Keratinocyte (primary cell): Measurements from ENCODE around the gene PCDHB6. TPM values are rescaled to one million over a fixed set of nuclear protein-coding genes. Genes with fewer than 3 reads are reported as not detected.
"Not testable (repeated sequence)": the region's sequence is repeated elsewhere in the genome, so short reads cannot be mapped to it uniquely, and the experiment has no call there.

Experiments used
- DNase-seq: peaks from one replicate; pipeline ENCODE4 v3.0.0-alpha.2; 2011; ENCODE audit warnings: low read depth, missing footprints, low spot score
- FAIRE-seq: peaks from 2 replicates; lab custom pipeline; 2011; peaks lifted over from hg19 to GRCh38; lab: Jason Lieb, UNC
- H2AFZ ChIP-seq: 2 replicates; pipeline ENCODE4 v1.6.0; 2012; ENCODE audit warnings: low read length, control low read depth, inconsistent platforms; ENCODE audit not compliant: control insufficient read depth
- H3K27ac ChIP-seq: 2 replicates; pipeline ENCODE4 v1.5.1; 2011; ENCODE audit warnings: low read length; ENCODE audit not compliant: control insufficient read depth, insufficient read depth
- H3K27me3 ChIP-seq: 3 replicates; pipeline ENCODE4 v1.6.0; 2011; ENCODE audit warnings: low read length; ENCODE audit not compliant: control insufficient read depth, insufficient read depth; ENCODE audit errors: extremely low read depth
- H3K36me3 ChIP-seq, 2 experiments: 2 replicates in 1 of 2; 3 replicates in 1 of 2; pipeline ENCODE4 v1.5.1; 2011; ENCODE audit warnings: low read length in 2 of 2, mild to moderate bottlenecking in 1 of 2; ENCODE audit not compliant: control insufficient read depth in 2 of 2, insufficient read depth in 2 of 2; ENCODE audit errors: extremely low read depth in 1 of 2
- H3K4me1 ChIP-seq: 3 replicates; pipeline ENCODE4 v1.5.1; 2011; ENCODE audit warnings: low read length; ENCODE audit not compliant: control insufficient read depth, insufficient read depth; ENCODE audit errors: extremely low read depth
- H3K4me2 ChIP-seq: 3 replicates; pipeline ENCODE4 v1.6.0; 2011; ENCODE audit warnings: low read depth, low read length; ENCODE audit not compliant: control insufficient read depth, insufficient read depth; ENCODE audit errors: extremely low read depth
- H3K4me3 ChIP-seq, 3 experiments: fragments of 200-600 bp in 1 of 3; sonication (generic) in 1 of 3; 2 replicates in 2 of 3; 3 replicates in 1 of 3; pipeline ENCODE4 v1.5.1; 2011 to 2016; ENCODE audit warnings: low read length in 3 of 3, mild to moderate bottlenecking in 3 of 3, control low read depth in 2 of 3, inconsistent platforms in 1 of 3, low read depth in 1 of 3, mixed read lengths in 1 of 3, mixed run types in 1 of 3, moderate library complexity in 1 of 3; ENCODE audit not compliant: control insufficient read depth in 2 of 3, insufficient read depth in 2 of 3; ENCODE audit errors: extremely low read depth in 1 of 3
- H3K79me2 ChIP-seq: 2 replicates; pipeline ENCODE4 v1.6.0; 2012; ENCODE audit warnings: low read length; ENCODE audit not compliant: control insufficient read depth, insufficient read depth
- H3K9ac ChIP-seq: 3 replicates; pipeline ENCODE4 v1.6.0; 2011; ENCODE audit warnings: low read length; ENCODE audit not compliant: control insufficient read depth, insufficient read depth; ENCODE audit errors: extremely low read depth
- H3K9me1 ChIP-seq: 3 replicates; pipeline ENCODE4 v1.6.0; 2011; ENCODE audit warnings: low read length; ENCODE audit not compliant: control insufficient read depth, insufficient read depth; ENCODE audit errors: extremely low read depth
- H3K9me3 ChIP-seq: 2 replicates; pipeline ENCODE4 v1.5.1; 2012; ENCODE audit warnings: low read depth, low read length; ENCODE audit not compliant: control insufficient read depth
- H4K20me1 ChIP-seq: 3 replicates; pipeline ENCODE4 v1.6.0; 2011; ENCODE audit warnings: low read length; ENCODE audit not compliant: control insufficient read depth, insufficient read depth; ENCODE audit errors: extremely low read depth
- EZH2 ChIP-seq: IDR thresholded peaks from one replicate; pipeline ENCODE4 v1.6.1; 2012; ENCODE audit warnings: inconsistent platforms, mild to moderate bottlenecking, low read length, moderate library complexity
- dilution Hi-C: fragments of 300-500 bp; cut with MboI; formaldehyde crosslinking; loops from one replicate; pipeline ENCODE4 v1.7.0; 2020; ENCODE audit warnings: low sequenced_read_pairs; ENCODE audit not compliant: extremely low pct_ligation_motif_present
- polyA plus RNA-seq, 5 experiments: library from polyadenylated mRNA; depleted of rRNA in 3 of 5; stranded (reverse) in 3 of 5; stranded (forward) in 1 of 5; unstranded in 1 of 5; fragments of >200 nt; gene quantifications; 1 replicate in 1 of 5; 2 replicates in 3 of 5; 3 replicates in 1 of 5; pipeline versions ENCODE4 v1.2.1 to v1.2.3, GENCODE V29; 2011 to 2012; ENCODE audit warnings: missing spikeins in 2 of 5, low read depth in 1 of 5, low replicate concordance in 1 of 5
- TF ChIP-seq, protein P1 (sequence below), 3 experiments: IDR thresholded peaks in 1 of 3; conservative IDR thresholded peaks in 1 of 3; optimal IDR thresholded peaks in 1 of 3; 2 replicates in 2 of 3; 3 replicates in 1 of 3; pipeline versions ENCODE3 to v1.5.1; 2011; ENCODE audit warnings: low read length in 3 of 3, mild to moderate bottlenecking in 3 of 3, moderate library complexity in 2 of 3, control low read depth in 1 of 3, inconsistent platforms in 1 of 3; ENCODE audit not compliant: insufficient read depth in 2 of 3; ENCODE audit errors: extremely low read depth in 1 of 3

PCDHB6 gene
- polyA plus RNA-seq, 1 donor (not counting 4 experiments of a cell fraction or from before 2014, with no cell fraction given): 0.03 TPM

DNA sequence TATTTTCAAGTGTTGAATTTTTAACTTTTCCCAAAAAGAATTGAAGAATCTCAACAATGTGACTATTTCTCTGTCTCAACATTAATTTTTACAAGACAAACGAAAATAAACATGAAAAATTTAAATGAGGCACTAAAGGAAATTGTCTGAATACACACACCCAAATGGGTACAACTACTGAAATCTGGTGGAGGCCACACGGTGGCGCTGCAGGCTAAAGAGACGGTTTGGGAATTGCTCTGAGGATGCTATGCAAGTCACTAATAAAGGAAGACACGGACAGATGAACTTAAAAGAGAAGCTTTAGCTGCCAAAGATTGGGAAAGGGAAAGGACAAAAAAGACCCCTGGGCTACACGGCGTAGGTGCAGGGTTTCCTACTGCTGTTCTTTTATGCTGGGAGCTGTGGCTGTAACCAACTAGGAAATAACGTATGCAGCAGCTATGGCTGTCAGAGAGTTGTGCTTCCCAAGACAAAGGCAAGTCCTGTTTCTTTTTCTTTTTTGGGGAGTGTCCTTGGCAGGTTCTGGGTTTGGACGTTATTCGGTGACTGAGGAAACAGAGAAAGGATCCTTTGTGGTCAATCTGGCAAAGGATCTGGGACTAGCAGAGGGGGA is 42.4 kb downstream of the PCDHB6 start, which contains the start of gene PCDHB10:
Gene PCDHB10 (plus strand): TSS at position 244 of the 616 bp plus-strand sequence. CDS start 200 bp downstream, at position 444.
- FAIRE-seq (no peak), DNase-seq (no peak)
- Histone ChIP-seq H3K27ac (no peak within 1 kb of the TSS), H3K9me3 (no peaks in the 10 kb centered on the region), H2AFZ (no peak within 1 kb of the TSS), H3K4me1 (no peaks in the 10 kb centered on the region), H3K9me1 (no peaks in the 10 kb centered on the region), H3K4me2 (no peak within 1 kb of the TSS), H3K9ac (no peak within 1 kb of the TSS), H3K79me2 (no peaks in the 10 kb centered on the region), H3K4me3 (no peak within 1 kb of the TSS), H3K36me3 (no peaks in the 10 kb centered on the region), H4K20me1 (no peaks in the 10 kb centered on the region), H3K27me3 (no peaks in the 10 kb centered on the region)
- TF ChIP-seq EZH2: no peak
- TF ChIP-seq, protein P1, sequence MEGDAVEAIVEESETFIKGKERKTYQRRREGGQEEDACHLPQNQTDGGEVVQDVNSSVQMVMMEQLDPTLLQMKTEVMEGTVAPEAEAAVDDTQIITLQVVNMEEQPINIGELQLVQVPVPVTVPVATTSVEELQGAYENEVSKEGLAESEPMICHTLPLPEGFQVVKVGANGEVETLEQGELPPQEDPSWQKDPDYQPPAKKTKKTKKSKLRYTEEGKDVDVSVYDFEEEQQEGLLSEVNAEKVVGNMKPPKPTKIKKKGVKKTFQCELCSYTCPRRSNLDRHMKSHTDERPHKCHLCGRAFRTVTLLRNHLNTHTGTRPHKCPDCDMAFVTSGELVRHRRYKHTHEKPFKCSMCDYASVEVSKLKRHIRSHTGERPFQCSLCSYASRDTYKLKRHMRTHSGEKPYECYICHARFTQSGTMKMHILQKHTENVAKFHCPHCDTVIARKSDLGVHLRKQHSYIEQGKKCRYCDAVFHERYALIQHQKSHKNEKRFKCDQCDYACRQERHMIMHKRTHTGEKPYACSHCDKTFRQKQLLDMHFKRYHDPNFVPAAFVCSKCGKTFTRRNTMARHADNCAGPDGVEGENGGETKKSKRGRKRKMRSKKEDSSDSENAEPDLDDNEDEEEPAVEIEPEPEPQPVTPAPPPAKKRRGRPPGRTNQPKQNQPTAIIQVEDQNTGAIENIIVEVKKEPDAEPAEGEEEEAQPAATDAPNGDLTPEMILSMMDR (optimal IDR thresholded peaks at IDR 0.05 in 1 of 3, IDR thresholded peaks at IDR 0.05 in 1 of 3, conservative IDR thresholded peaks at IDR 0.05 in 1 of 3; ENCODE audit: extremely low read depth in 1 of 3, insufficient read depth in 2 of 3, low read length in 3 of 3): peak in 2 of 3 experiments; percentile 18 to 26
- dilution Hi-C loops: no loop called here

DNA sequence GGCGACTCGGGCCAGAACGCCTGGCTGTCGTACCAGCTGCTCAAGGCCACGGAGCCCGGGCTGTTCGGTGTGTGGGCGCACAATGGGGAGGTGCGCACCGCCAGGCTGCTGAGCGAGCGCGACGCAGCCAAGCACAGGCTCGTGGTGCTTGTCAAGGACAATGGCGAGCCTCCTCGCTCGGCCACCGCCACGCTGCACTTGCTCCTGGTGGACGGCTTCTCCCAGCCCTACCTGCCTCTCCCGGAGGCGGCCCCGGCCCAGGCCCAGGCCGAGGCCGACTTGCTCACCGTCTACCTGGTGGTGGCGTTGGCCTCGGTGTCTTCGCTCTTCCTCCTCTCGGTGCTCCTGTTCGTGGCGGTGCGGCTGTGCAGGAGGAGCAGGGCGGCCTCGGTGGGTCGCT is 44.5 kb downstream of the PCDHB6 start:
- FAIRE-seq, DNase-seq, H3K4me2 ChIP-seq, dilution Hi-C loops, H3K4me3 ChIP-seq, H3K9me3 ChIP-seq, H3K79me2 ChIP-seq, H4K20me1 ChIP-seq, H2AFZ ChIP-seq, H3K36me3 ChIP-seq, H3K4me1 ChIP-seq, H3K9ac ChIP-seq, H3K27me3 ChIP-seq, H3K9me1 ChIP-seq, H3K27ac ChIP-seq: not testable (repeated sequence)

DNA sequence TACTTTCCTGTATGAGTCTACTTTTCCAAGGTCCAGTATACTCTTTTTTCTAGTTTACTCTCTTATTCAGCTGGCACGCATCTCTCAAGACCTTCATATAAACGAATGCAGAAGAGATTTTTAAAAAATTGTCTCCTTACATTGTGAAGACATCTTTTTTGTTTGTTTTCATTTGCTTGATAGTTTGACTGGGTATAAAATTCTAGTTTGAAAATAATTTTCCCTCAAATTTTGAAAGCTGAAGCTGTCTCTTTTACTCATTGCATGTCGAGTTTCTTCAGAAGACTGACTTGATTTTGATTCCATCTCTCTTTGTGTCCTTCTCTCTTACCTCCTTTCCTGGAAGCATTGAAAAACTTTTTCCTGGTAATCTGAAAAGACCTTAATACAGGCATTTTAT is 46.5 kb downstream of the PCDHB6 start:
- no peak for DNase-seq
- no peak for FAIRE-seq
- Histone ChIP-seq H3K9me3 (no peaks in the 10 kb centered on the region), H3K4me1 (no peaks in the 10 kb centered on the region), H3K4me3 (no peak overlapping the region), H3K9me1 (no peaks in the 10 kb centered on the region), H3K79me2 (no peaks in the 10 kb centered on the region), H4K20me1 (no peaks in the 10 kb centered on the region), H3K27me3 (no peaks in the 10 kb centered on the region), H3K9ac (no peak overlapping the region), H3K36me3 (no peaks in the 10 kb centered on the region), H3K4me2 (no peak overlapping the region), H2AFZ (no peak overlapping the region), H3K27ac (no peak overlapping the region)
- TF ChIP-seq EZH2: no peak
- TF ChIP-seq, protein P1 (optimal IDR thresholded peaks at IDR 0.05 in 1 of 3, IDR thresholded peaks at IDR 0.05 in 1 of 3, conservative IDR thresholded peaks at IDR 0.05 in 1 of 3; ENCODE audit: extremely low read depth in 1 of 3, insufficient read depth in 2 of 3, low read length in 3 of 3): no peak
- dilution Hi-C loops: no loop called here
